ENCODE results near the gene PMEPA1.

- TF ChIP-seq CTCF (IDR thresholded peaks at IDR 0.05) (no peak), POLR2A (IDR thresholded peaks at IDR 0.05) (no peak)
Measured at GRCh38 chr20:57712851-57713504, 3.2 kb upstream of the PMEPA1 start.
